ENCODE measurements around the gene KLF15.

GRCh38 chr3:126309861-126310655 lies 47.1 kb downstream of the KLF15 start:
- TF ChIP-seq, protein P1, sequence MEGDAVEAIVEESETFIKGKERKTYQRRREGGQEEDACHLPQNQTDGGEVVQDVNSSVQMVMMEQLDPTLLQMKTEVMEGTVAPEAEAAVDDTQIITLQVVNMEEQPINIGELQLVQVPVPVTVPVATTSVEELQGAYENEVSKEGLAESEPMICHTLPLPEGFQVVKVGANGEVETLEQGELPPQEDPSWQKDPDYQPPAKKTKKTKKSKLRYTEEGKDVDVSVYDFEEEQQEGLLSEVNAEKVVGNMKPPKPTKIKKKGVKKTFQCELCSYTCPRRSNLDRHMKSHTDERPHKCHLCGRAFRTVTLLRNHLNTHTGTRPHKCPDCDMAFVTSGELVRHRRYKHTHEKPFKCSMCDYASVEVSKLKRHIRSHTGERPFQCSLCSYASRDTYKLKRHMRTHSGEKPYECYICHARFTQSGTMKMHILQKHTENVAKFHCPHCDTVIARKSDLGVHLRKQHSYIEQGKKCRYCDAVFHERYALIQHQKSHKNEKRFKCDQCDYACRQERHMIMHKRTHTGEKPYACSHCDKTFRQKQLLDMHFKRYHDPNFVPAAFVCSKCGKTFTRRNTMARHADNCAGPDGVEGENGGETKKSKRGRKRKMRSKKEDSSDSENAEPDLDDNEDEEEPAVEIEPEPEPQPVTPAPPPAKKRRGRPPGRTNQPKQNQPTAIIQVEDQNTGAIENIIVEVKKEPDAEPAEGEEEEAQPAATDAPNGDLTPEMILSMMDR (IDR thresholded peaks at IDR 0.05) = no peak
- TF ChIP-seq ZFX (IDR thresholded peaks at IDR 0.05; ENCODE audit: borderline replicate concordance) = no peak

Measured in 22Rv1 (cell line).